ENCODE measurements around the gene OSBPL6.

OSBPL6 gene

GRCh38 chr2:178269438-178270224 is 75.3 kb downstream of the OSBPL6 start:
- no peak for TF ChIP-seq FOXK2 (IDR thresholded peaks at IDR 0.05)
- TF ChIP-seq FOXM1 (IDR thresholded peaks at IDR 0.05; ENCODE audit: borderline replicate concordance): no peak
- no peak for TF ChIP-seq ZNF384 (IDR thresholded peaks at IDR 0.05)
- TF ChIP-seq CTBP1 (IDR thresholded peaks at IDR 0.05; ENCODE audit: borderline replicate concordance): no peak
- no peak for TF ChIP-seq ARNT (IDR thresholded peaks at IDR 0.05)
- TF ChIP-seq LEF1 (IDR thresholded peaks at IDR 0.05; ENCODE audit: borderline replicate concordance): no peak
- no peak for TF ChIP-seq NFRKB (IDR thresholded peaks at IDR 0.05)
- no peak for TF ChIP-seq SP1 (IDR thresholded peaks at IDR 0.05)
- TF ChIP-seq FOXA1 (IDR thresholded peaks at IDR 0.05): no peak
- no peak for TF ChIP-seq TARDBP (IDR thresholded peaks at IDR 0.05)
- no peak for TF ChIP-seq BHLHE40 (IDR thresholded peaks at IDR 0.05; ENCODE audit: borderline replicate concordance)
- TF ChIP-seq SUZ12 (IDR thresholded peaks at IDR 0.05): no peak
- TF ChIP-seq L3MBTL2 (conservative IDR thresholded peaks at IDR 0.05): no peak
- TF ChIP-seq, protein P1, sequence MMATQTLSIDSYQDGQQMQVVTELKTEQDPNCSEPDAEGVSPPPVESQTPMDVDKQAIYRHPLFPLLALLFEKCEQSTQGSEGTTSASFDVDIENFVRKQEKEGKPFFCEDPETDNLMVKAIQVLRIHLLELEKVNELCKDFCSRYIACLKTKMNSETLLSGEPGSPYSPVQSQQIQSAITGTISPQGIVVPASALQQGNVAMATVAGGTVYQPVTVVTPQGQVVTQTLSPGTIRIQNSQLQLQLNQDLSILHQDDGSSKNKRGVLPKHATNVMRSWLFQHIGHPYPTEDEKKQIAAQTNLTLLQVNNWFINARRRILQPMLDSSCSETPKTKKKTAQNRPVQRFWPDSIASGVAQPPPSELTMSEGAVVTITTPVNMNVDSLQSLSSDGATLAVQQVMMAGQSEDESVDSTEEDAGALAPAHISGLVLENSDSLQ (IDR thresholded peaks at IDR 0.05): no peak
- no peak for TF ChIP-seq HDGF (IDR thresholded peaks at IDR 0.05; ENCODE audit: borderline replicate concordance)
- no peak for TF ChIP-seq ELF4 (IDR thresholded peaks at IDR 0.05)
- DNase-seq (ENCODE audit: extremely low spot score): no peak
- ChIA-PET CTCF (no interaction called here), POLR2A (no interaction called here)

DNA sequence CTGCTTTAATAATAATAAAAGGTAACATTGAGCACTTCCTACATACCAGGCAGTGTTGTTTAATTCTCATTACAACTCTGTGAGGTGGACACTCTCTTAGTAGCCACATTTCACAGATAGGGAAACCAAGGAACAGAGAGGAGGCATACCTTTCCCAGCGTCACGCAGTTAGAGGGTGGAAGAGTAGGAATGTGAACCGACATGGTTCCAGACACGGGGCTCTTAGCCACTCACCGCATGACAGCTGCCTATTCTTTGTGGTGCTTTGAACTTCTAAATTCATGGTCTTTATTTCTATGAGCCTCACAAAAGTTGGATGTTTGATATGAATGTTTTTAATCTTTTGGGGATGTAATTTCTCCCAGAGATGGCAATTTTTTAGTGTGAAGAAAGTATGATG is 76.0 kb downstream of the OSBPL6 start:
- TF ChIP-seq FOXA1 (IDR thresholded peaks at IDR 0.05): no peak
- CTCF ChIA-PET: no interaction called here
- DNase-seq (ENCODE audit: extremely low spot score): no peak
- POLR2A ChIA-PET: no interaction called here

GRCh38 chr2:178271094-178271493 is 76.8 kb downstream of the OSBPL6 start:
- ChIA-PET POLR2A (no interaction called here), CTCF (no interaction called here)
- TF ChIP-seq L3MBTL2 (conservative IDR thresholded peaks at IDR 0.05) (no peak), FOXM1 (IDR thresholded peaks at IDR 0.05; ENCODE audit: borderline replicate concordance) (no peak), TARDBP (IDR thresholded peaks at IDR 0.05) (no peak), NFRKB (IDR thresholded peaks at IDR 0.05) (no peak), FOXK2 (IDR thresholded peaks at IDR 0.05) (no peak), SP1 (IDR thresholded peaks at IDR 0.05) (no peak), FOXA1 (IDR thresholded peaks at IDR 0.05) (no peak), CTBP1 (IDR thresholded peaks at IDR 0.05; ENCODE audit: borderline replicate concordance) (no peak), SUZ12 (IDR thresholded peaks at IDR 0.05) (no peak), ELF4 (IDR thresholded peaks at IDR 0.05) (no peak), LEF1 (IDR thresholded peaks at IDR 0.05; ENCODE audit: borderline replicate concordance) (no peak), HDGF (IDR thresholded peaks at IDR 0.05; ENCODE audit: borderline replicate concordance) (no peak)
- no peak for DNase-seq (ENCODE audit: extremely low spot score)

DNA sequence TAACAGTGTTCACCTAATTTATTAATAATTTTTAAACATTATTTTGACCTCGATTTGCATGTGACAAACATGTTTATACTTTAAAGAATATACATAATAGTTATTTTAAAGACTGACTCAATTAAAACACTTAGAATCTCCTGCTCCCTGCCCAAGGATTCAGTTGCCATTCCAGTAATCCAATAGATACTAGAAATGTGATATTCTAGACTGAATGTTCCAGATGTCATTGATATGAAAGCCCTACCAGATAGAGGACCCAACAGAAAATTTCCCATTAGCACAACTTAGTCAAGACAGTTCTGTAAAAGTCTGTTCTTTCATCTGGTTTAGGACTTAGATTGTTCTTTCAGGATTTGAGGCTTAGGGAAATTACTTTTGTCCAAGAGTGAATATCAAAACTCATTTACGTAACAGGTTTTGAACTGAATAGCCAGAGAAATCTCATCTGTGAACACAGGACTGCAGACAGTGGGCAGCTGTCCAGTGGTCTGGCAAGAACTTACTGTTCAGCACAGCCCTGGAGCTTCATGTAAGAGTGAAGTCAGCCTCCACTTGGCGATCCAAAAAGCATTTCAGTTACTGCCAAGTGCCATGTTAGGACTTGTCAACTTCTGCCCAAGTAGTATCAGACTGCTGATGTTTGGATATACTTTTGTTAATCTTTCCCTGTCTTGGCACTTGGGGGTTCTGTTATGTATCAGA is 77.5 kb downstream of the OSBPL6 start:
- POLR2A ChIA-PET: no interaction called here
- CTCF ChIA-PET: no interaction called here
- no peak for DNase-seq (ENCODE audit: extremely low spot score)
- TF ChIP-seq LEF1 (IDR thresholded peaks at IDR 0.05; ENCODE audit: borderline replicate concordance) (no peak), TARDBP (IDR thresholded peaks at IDR 0.05) (no peak), CTBP1 (IDR thresholded peaks at IDR 0.05; ENCODE audit: borderline replicate concordance) (no peak), ZNF384 (IDR thresholded peaks at IDR 0.05) (no peak), HDGF (IDR thresholded peaks at IDR 0.05; ENCODE audit: borderline replicate concordance) (no peak), SP1 (IDR thresholded peaks at IDR 0.05) (no peak), FOXM1 (IDR thresholded peaks at IDR 0.05; ENCODE audit: borderline replicate concordance) (no peak), FOXA1 (IDR thresholded peaks at IDR 0.05) (no peak), FOXK2 (IDR thresholded peaks at IDR 0.05) (no peak), NFRKB (IDR thresholded peaks at IDR 0.05) (no peak), BHLHE40 (IDR thresholded peaks at IDR 0.05; ENCODE audit: borderline replicate concordance) (no peak), L3MBTL2 (conservative IDR thresholded peaks at IDR 0.05) (no peak), ELF4 (IDR thresholded peaks at IDR 0.05) (no peak), SUZ12 (IDR thresholded peaks at IDR 0.05) (no peak), ARNT (IDR thresholded peaks at IDR 0.05) (no peak)
- TF ChIP-seq, protein P1 (IDR thresholded peaks at IDR 0.05): no peak

DNA sequence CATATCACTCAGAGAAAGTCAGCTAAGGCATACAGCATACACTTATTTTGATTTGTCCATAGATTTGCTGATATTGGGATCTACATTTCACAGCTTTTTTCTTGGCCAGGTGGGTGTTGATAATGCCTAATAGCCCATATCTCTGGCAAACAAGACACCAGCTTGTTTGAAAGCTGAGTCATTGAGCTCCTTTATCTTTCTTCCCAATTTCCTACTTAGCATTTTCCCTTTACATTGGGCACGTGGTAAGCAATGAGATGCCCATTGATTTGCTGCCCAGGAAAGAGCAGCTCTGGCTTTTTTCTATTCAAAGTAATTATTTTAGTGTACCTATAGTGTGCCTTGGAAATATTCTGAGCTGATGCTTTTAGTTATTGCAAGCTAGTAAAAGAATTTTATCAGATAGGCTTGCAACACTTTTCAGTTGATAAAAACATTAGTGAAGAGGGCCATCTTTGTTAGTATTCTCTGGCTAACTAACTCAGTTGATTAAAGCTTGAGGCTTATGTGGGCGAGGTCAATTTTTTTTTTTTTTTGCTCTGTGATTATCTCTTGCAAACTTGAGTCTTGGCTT is 79.6 kb downstream of the OSBPL6 start:
- DNase-seq (ENCODE audit: extremely low spot score): no peak
- TF ChIP-seq SUZ12 (IDR thresholded peaks at IDR 0.05) (no peak), FOXM1 (IDR thresholded peaks at IDR 0.05; ENCODE audit: borderline replicate concordance) (no peak), FOXA1 (IDR thresholded peaks at IDR 0.05) (no peak), BHLHE40 (IDR thresholded peaks at IDR 0.05; ENCODE audit: borderline replicate concordance) (no peak), SP1 (IDR thresholded peaks at IDR 0.05) (no peak), NFRKB (IDR thresholded peaks at IDR 0.05) (no peak), TARDBP (IDR thresholded peaks at IDR 0.05) (no peak), ARNT (IDR thresholded peaks at IDR 0.05) (no peak)
- ChIA-PET POLR2A (no interaction called here), CTCF (interaction anchor here (0.7 kb wide), 2 partner anchors 117 to 1961 kb away, joined by 3 to 4 read pairs; no protein-coding TSS in a partner anchor)

DNA sequence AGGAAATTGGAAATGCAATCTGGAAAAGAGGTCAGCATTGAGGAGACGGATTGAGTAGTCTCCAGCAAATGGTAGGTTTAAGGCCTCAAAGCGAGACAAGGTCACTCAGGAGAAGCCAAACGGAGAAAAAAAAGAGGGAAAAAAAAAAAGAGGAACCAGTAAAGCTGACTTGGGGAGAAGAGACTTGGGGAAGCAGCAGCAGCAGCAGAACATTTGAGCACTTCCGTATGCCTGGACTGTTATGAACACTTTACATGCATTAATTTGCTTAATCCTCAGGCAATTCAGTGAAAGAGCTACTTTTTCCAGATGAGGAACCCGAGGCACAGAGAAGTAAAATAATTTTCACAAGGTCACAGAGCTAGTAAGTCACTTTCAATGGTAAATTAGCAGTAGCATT is 81.3 kb downstream of the OSBPL6 start:
- TF ChIP-seq, protein P1 (IDR thresholded peaks at IDR 0.05): no peak
- no peak for TF ChIP-seq FOXM1 (IDR thresholded peaks at IDR 0.05; ENCODE audit: borderline replicate concordance)
- no peak for TF ChIP-seq NFRKB (IDR thresholded peaks at IDR 0.05)
- TF ChIP-seq ELF4 (IDR thresholded peaks at IDR 0.05): no peak
- ChIA-PET CTCF (no interaction called here), POLR2A (no interaction called here)
- DNase-seq (ENCODE audit: extremely low spot score): no peak
